Pancreas (tissue), 10 donors: Measurements from ENCODE around the gene COMMD1. TPM values are rescaled to one million over a fixed set of nuclear protein-coding genes. Genes with fewer than 3 reads are reported as not detected.

ENCODE experiments used
- ATAC-seq, 4 donors: fragments of 200-7000 bp; cut with Tn5 transposase; one replicate each; pipeline versions ENCODE4 v1.8.0 to v1.9.1; 2020; ENCODE audit warnings: mild to moderate bottlenecking in 4 of 4, moderate library complexity in 4 of 4
- DNase-seq, 6 donors: peaks; one replicate each; pipeline ENCODE4 v3.0.0-alpha.2; 2020
- FAIRE-seq: peaks from 2 replicates; lab custom pipeline; 2012; peaks lifted over from hg19 to GRCh38; lab: Jason Lieb, UNC
- H3K27ac ChIP-seq, 4 donors: fragments of 200-600 bp; sonication (generic); 1 replicate in 3 of 4; 2 replicates in 1 of 4; pipeline versions ENCODE4 v1.5.0 to v1.8.0; 2020
- H3K27me3 ChIP-seq, 4 donors: fragments of 200-600 bp; one replicate each; pipeline ENCODE4 v1.8.0; 2021
- H3K36me3 ChIP-seq, 3 donors: fragments of 200-600 bp; sonication (generic) in 1 of 3; one replicate each; pipeline versions ENCODE4 v1.5.0 to v1.8.0; 2020 to 2021
- H3K4me1 ChIP-seq, 3 donors: fragments of 200-600 bp; one replicate each; pipeline ENCODE4 v1.8.0; 2021
- H3K4me3 ChIP-seq, 4 donors: fragments of 200-600 bp; sonication (generic) in 2 of 4; one replicate each; pipeline versions ENCODE4 v1.5.0 to v1.8.0; 2020 to 2021
- H3K9me3 ChIP-seq, 4 donors: fragments of 200-600 bp; one replicate each; pipeline ENCODE4 v1.8.0; 2021
- CTCF ChIP-seq, 4 donors: fragments of 200-600 bp; sonication (generic) in 3 of 4; IDR thresholded peaks; one replicate each; pipeline versions ENCODE4 v1.5.0 to v1.8.0; 2021; ENCODE audit warnings: antibody characterized with exemption in 4 of 4
- WGBS, 2 donors: extraction: QIAGEN DNeasy Blood & Tissue Kit; methylation state at CpG; one replicate each; pipeline ENCODE4 v1.1.7; 2013; 5-methylcytosine and 5-hydroxymethylcytosine counted together
- intact Hi-C, 3 donors: fragments of 100-400 bp; cut with DNase I; formaldehyde crosslinking; loops; one replicate each; pipeline versions ENCODE4 v1.11.1 to v1.14.2; 2022
- polyA plus RNA-seq, 2 donors: library from polyadenylated mRNA; stranded (reverse); fragments of 200-250 nt; gene quantifications; one replicate each; pipeline ENCODE4 v1.2.3, GENCODE V29; 2013
- total RNA-seq, 6 donors: library from RNA; stranded (reverse); fragmentation: NEBNext Ultra II Directional in 4 of 6; extraction: Animal tissue kit (Norgen Biotek cat#: 25700) in 4 of 6; gene quantifications; one replicate each; pipeline versions ENCODE4 v1.2.1 to v1.2.4, GENCODE V29; 2021 to 2023
- donor health status: healthy with polysubstance abuse.
- donor health status: DM: no; HTN: no; CAD: no; lungs with moderate emphysema.
- donor health status: DM: no; HTN: no; CAD: no.
- donor health status: control.
- donor health status: control.
- donor health status: Bipolar disorder and iron deficiency.
- donor health status: DM: yes; HTN: yes; CAD: no.
- donor health status: DM: no; HTN: no; CAD: no.
- donor health status: DM: no; HTN: no; CAD: no.
- donor health status: DM: yes; HTN: yes; CAD: no.

Gene COMMD1
- total and polyA plus RNA-seq, 8 donors: 9.3 to 27.0 (median 15.8) TPM

GRCh38 chr2:61946666-61947065, 41.2 kb downstream of the COMMD1 start:
- Histone ChIP-seq H3K36me3 (no peaks in the 10 kb centered on the region), H3K27me3 (no peaks in the 10 kb centered on the region), H3K27ac (no peak overlapping the region), H3K9me3 (no peaks in the 10 kb centered on the region), H3K4me1 (peaks cover 0 to 12% (median 9%) of the 10 kb centered on the region in 3 donors), H3K4me3 (no peak overlapping the region)
- WGBS, 2 donors: 70 to 82% methylated on average over 4 of the region's 4 CpGs
- no peak for DNase-seq
- intact Hi-C loops: no loop called here
- no peak for FAIRE-seq
- ATAC-seq: no peak
- TF ChIP-seq CTCF (IDR thresholded peaks at IDR 0.05): no peak

DNA sequence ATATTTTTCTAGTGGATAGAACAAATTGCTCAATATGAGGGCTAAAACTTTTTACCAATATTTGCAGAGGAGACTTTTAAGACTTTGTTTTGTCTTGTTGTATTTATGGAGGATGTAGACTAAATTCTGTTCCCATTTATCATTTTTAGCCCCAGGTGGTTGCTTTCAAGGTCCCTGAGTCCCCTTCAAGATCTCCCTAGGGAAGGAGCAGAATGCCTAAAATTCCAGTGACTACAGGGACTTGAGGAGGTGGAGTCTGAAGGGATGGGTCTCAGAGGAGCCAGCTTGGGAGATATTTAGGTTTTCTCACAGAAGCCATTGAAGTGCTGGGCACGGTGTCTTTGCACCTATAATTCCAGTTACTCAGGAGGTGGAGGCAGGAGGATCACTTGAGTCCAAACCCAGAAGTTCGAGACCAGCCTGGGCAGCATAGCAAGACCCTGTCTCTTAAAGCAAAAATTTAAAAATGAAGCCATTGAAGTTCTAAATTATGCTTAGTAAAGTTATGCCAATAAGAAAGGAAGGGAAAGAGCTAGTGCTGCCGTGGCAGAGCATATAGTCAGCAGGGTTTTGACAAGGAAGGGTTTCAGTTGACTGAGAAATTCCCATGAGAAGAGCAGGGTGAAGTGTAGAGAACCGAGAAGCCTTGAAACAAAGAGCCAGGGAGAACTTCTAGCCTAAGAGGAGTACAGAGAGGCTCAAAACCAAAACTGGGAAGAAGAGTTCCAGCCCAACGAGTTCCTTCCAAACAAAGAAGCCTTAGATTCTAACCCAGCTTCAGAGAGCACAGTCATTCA, 43.4 kb downstream of the COMMD1 start:
- Histone ChIP-seq H3K27ac (no peak overlapping the region), H3K27me3 (no peaks in the 10 kb centered on the region), H3K4me1 (peaks cover 0 to 12% (median 9%) of the 10 kb centered on the region in 3 donors), H3K4me3 (no peak overlapping the region), H3K36me3 (no peaks in the 10 kb centered on the region), H3K9me3 (no peaks in the 10 kb centered on the region)
- FAIRE-seq (no peak), DNase-seq (no peak), ATAC-seq (no peak)
- intact Hi-C loops: no loop called here
- TF ChIP-seq CTCF (IDR thresholded peaks at IDR 0.05): no peak
- 86 to 89% methylated on average over 5 of the region's 5 CpGs for WGBS, 2 donors

DNA sequence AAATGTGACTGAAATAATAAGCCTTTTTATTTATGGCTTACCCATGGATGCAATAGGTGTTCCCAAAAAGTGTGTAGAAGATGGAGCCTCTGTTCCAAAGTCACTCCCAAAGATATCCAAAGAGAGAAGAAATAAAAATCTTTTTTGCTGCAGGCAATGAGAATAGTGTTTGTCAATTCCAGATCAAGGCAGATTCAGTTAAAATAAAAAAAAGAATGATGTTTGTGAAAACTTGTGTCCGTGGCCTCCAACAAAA, 43.9 kb downstream of the COMMD1 start:
- DNase-seq (no peak), FAIRE-seq (no peak), ATAC-seq (no peak)
- peak overlapping the region in 2 of 4 donors; percentile 41 to 43 for H3K27ac ChIP-seq
- no peak overlapping the region for H3K4me3 ChIP-seq
- 71 to 73% methylated on average over 1 of the region's 1 CpG for WGBS, 2 donors
- H3K27me3 ChIP-seq: no peaks in the 10 kb centered on the region
- no peaks in the 10 kb centered on the region for H3K9me3 ChIP-seq
- no peak for TF ChIP-seq CTCF (IDR thresholded peaks at IDR 0.05)
- peaks cover 0 to 12% (median 9%) of the 10 kb centered on the region in 3 donors for H3K4me1 ChIP-seq
- intact Hi-C loops: no loop called here
- H3K36me3 ChIP-seq: no peaks in the 10 kb centered on the region

GRCh38 chr2:61949714-61950560, 44.5 kb downstream of the COMMD1 start:
- H3K9me3 ChIP-seq: no peaks in the 10 kb centered on the region
- ATAC-seq (peak in 3 of 4 donors; percentile 32 to 63 (median 43)), FAIRE-seq (no peak), DNase-seq (peak in 1 of 6 donors; percentile 12)
- peaks cover 0 to 12% (median 9%) of the 10 kb centered on the region in 3 donors for H3K4me1 ChIP-seq
- 48 to 52% methylated on average over 6 of the region's 6 CpGs for WGBS, 2 donors
- TF ChIP-seq CTCF (IDR thresholded peaks at IDR 0.05): no peak
- H3K27me3 ChIP-seq: no peaks in the 10 kb centered on the region
- intact Hi-C loops: no loop called here
- H3K27ac ChIP-seq: peak overlapping the region in 3 of 4 donors; percentile 7 to 43 (median 41)
- no peak overlapping the region for H3K4me3 ChIP-seq
- H3K36me3 ChIP-seq: no peaks in the 10 kb centered on the region
